Middle frontal gyrus (tissue), 1 donor: ENCODE results near the gene SAA1.
"Not testable (repeated sequence)": the region's sequence is repeated elsewhere in the genome, so short reads cannot be mapped to it uniquely, and the experiment has no call there.

Source experiments
- DNase-seq: peaks from one replicate; pipeline ENCODE4 v3.0.0-alpha.2; 2015; ENCODE audit warnings: low spot score; ENCODE audit errors: extremely low spot score

The SAA1 gene

DNA sequence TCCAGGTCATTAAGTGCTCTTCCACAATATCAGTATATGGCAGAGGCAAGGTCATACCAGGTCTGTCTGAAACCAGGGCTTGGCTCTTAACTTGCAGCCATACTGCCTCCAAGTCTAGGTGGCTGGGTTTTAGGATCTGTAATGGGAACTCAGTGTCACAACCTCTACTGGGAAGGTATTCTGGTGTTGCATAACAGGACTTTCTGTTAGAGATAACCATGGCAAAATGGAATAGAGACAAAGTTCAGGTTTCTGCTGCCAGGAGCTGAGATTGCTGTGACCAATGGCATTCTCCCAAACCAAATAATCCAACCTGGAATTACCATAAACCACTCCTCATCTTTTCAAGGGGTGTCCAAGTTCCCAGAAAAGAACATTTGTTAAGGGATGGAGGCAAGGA is 6.8 kb upstream of the SAA1 start:
- no peak for DNase-seq

DNA sequence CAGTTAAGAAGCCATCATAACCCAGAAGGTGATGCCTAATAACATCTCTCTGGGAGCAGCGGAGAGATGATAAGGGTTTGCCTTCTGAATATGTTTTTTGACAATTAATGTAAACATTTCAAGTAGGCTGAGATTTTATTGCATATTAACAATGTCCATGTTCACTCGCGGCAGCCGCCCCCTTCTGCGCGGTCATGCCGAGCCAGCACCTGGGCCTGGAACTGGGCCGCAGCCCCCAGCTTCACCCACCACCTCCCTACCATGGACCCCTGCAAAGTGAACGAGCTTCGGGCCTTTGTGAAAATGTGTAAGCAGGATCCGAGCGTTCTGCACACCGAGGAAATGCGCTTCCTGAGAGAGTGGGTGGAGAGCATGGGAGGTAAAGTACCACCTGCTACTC is 4.3 kb upstream of the SAA1 start:
- no peak for DNase-seq

DNA sequence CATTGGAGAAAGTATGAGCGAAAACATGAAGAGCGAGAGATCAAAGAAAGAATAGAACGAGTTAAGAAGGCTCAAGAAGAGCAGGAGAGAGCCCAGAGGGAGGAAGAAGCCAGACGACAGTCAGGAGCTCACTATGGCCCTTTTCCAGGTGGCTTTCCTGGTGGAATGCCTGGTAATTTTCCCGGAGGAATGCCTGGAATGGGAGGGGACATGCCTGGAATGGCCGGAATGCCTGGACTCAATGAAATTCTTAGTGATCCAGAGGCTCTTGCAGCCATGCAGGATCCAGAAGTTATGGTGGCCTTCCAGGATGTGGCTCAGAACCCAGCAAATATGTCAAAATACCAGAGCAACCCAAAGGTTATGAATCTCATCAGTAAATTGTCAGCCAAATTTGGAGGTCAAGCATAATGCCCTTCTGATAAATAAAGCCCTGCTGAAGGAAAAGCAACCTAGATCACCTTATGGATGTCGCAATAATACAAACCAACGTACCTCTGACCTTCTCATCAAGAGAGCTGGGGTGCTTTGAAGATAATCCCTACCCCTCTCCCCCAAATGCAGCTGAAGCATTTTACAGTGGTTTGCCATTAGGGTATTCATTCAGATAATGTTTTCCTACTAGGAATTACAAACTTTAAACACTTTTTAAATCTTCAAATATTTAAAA is 3.2 kb upstream of the SAA1 start:
- not testable (repeated sequence) for DNase-seq

DNA sequence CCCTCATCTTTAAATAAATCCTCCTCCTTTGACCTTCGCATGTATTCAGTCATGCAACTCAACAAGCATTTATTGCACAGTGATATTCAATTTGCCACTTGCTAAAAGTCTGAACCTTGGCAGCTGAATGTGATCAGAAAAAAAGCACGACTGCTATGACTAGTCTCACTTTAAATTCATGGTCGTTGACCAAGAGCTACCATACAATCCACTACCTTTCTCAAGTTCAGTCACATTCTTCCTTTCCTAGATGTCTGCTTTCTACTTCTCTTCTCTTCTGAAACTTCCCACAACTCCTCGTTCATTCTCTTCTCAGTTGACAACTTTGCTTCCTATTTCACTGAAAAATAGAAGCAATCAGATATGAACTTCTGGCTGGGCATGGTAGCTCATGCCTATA is 2.0 kb upstream of the SAA1 start:
- DNase-seq, result no peak

DNA sequence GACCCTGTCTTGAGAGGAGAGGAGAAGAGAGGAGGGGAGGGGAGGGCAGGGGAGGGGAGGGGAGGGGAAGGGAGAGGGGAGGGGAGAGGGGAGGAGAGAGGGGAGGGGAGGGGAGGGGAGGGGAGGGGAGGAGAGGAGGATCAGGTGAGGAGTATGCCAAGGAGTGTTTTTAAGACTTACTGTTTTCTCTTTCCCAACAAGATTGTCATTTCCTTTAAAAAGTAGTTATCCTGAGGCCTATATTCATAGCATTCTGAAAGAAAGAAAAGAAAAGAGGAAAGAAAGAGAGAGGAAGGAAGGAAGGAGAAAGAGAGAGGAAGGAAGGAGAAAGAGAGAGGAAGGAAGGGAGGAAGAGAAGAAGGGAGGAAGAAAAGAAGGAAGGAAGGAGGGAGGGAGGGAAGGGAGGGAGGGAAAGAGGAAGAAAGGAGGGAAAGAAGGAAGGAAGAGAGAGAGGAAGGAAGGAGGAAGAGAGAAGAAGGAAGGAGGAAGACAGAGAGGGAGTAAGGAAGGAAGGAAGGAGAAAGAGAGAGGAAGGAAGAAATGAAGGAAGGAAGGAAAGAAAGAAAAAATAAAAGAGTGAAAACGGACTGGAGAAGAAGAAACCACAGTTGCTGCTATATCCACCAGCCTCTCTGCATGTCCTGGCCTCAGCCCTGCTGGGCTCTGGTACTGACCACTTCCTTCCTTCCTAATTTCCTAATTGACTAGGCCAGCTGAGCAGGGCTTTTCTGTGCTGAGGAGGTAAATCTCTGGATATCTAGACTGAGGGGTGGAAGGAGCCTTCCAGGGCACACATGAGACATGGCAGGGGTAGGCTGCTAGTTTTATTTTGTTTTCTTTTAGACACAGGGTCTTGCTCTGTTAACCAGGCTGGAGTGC is 1.1 kb upstream of the SAA1 start:
- DNase-seq, result no peak

DNA sequence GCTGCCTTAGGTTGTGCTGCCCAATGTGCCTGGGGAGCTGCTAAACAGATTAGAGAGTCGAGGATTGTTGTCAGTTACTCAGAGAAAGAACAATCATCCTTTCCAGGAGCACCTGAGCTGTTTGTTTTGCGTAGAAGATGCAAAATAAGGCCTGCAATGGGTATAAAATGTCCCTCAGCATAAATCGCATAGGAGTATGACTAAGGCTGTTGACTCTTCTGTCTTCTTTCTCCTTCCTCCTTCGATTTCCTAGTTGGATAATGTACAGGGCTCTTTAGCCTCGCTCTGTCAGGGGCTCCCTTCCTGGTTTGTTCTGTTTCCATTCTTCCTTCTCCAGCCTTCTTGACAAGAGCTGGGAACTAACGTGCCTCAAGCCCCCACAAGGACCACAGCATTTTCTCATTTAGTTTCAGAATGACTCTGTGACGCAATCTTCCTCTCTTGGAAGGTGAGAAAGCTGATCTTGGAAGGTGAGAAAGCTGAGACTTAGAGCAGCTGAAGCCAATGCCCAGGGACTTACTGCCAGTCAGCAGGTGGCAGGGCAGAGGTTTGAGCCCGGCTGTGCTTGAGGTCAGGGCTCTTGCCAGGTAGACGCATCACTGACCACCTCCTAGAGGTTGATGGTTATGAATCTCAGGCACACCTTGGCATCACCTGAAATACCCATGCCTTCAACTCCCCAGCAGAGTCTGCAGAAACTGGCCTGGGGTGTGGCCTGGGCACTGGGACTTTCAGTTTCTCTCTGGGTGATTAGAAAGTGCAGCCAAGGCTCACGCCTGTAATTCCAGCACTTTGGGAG is 1.5 kb downstream of the SAA1 start:
- not testable (repeated sequence) for DNase-seq

DNA sequence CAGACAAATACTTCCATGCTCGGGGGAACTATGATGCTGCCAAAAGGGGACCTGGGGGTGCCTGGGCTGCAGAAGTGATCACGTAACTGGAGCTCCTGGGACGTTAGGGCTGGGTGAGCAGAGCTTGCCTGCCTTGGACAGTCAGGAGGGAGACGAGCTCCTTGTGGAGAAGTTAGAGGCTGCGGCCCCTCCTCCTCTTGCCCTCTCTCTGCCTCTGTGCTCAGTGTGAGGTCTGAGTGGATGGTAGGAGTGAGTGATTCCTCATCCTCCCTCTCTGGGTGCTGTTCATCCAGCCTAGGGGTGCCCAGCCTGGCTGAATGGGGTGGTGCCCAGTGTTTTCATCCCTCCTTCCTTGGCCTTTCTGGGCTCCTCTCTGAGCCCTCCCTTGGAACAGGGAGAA is 3.2 kb downstream of the SAA1 start:
- DNase-seq, result not testable (repeated sequence)

DNA sequence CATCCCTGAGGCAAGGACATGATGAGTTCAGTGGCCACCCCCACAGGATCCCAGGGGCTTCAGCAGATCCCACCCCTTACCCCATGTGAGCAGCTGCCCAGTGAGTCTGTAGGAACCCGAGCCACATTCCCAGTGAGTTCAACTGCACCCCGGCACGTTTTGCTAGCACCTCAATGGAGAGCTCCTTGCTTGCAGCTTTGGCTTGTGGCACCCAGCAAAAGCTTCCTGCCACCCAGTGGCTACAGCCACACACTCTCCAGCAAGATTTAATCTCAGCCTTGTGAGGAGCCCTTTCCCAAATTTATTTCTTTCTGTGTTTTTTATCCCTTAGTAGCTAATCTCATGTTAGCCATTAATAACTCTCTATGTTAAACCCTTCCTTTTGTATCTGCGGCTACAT is 4.0 kb downstream of the SAA1 start:
- DNase-seq, result no peak

DNA sequence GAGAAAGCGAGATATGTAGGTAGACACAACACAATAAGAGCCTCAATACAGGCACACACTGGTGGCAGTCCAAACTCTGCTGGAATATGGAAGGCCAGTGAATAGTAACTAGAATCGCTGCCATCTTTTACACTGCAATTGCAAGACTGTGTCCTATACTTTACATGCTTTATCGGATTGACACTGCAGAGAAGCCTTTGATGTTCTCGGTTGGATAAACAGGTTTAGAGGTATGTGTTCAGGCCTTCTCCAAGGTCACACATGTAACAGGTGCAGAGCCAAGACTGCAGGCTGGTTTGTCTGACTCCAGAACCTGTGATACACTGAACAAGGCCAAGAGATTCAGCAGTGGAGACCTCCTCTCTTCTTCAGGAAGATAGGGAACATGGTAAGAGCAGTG is 5.1 kb downstream of the SAA1 start:
- no peak for DNase-seq

DNA sequence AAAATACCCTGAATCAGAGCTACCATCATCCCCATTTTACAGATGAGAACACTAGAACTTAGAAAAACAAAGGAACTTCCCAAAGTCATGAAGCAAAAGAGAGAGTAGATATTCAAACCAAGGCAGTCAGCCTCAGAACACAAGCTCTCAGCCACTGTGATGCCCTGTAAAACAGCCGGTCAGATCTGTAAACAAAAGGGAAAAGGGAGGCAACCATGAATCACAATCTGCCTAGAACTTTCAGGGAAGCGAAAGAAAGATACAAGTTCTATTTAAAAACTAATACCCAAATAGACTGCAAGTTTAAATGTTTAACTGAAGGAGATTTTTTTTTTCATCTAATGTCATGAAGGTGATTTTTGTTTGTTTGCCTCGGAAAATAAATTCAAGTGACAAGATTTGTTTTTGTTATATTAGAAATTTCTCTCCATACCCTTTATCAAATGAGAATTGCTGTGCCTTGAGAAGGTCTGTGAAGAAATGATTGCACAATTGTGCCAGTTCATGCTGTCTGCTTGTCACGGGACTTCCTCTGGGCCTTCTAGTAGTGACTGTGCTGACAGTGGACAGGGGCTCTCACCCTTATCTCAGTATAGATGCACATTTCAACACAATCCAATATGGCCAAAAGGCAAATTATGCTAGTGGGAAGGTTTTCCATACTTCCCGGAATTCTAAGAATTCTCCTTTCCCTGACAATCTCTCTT is 11.7 kb downstream of the SAA1 start:
- no peak for DNase-seq

DNA sequence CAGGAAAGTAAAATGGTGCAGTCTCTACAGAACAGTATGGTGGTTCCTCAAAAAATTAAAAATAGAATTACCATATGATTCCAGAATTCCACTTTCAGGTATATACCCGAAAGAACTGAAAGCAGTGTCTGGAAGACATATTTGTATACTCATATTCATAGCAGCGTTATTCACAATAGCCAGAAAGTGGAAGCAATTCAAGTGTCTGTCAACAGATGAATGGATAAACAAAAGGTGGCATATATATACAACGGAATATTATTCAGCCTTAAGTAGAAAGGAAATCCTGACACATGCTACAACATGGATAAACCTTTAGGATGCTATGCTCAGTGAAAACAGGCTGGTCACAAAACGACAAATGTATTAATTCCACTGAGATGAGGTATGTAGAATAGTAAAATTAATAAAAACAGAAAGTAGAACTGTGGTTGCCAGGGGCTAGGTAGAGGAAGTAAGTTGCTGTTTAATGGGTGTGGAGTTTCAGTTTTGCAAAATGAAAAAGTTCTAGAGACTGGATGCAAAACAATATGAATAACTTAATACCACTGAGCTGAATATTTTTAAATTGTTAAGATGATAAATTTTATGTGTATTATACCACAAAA is 14.5 kb downstream of the SAA1 start:
- no peak for DNase-seq

DNA sequence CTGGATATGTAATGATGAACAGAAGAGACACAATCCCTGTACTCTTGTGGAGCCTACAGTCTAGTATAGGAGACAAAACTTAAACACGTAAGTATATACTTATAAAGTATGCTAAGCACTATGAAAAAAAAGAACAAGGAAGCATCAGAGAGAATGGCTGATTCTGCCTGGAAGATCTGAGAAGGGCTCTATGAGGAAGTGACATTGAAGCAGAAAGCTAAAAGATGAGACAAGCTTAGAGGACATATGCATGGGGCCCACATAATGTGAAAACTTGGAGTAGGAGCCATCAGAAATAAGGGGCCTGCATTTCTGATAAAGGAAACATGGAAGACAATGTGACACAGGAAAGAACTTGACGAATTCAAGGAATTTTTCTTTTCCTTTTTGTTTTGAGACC is 16.6 kb downstream of the SAA1 start:
- DNase-seq, result no peak

DNA sequence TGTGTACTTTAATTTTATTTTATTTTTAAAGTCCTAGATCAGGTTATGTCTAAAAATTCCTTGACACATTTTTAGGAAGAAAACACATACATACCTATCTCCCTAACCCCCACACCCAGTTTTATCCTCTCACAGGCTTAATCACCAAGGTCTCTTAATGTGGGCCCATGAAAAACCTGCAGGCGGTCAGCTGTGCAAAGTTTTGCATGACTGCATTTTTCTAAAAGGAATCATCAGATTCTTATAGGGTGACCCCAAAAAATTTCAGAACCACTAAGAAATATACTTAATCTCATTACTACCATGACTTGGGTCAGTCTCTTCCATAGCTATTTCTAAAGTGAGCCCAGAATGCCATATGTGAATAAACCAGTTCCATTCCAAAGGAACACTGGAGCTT is 19.8 kb downstream of the SAA1 start:
- DNase-seq, result no peak

DNA sequence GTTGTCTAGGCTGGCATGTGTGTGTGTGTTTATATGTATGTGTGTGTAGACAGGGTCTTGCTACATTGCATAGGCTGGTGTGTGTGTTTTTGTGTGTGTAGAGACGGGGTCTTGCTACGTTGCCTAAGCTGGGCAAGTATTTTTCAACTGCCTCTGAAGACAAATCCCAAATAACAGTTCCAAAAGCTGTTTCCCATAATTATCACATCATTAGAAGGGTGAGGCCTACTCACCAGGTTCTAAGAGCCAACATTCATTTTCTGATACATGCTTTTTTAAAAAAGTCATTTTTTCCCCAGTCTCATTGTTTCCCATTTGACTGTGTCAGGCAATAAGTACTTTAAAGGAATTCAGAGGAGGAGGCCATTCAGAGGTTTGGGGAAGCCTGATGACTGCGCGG is 22.8 kb downstream of the SAA1 start:
- no peak for DNase-seq

DNA sequence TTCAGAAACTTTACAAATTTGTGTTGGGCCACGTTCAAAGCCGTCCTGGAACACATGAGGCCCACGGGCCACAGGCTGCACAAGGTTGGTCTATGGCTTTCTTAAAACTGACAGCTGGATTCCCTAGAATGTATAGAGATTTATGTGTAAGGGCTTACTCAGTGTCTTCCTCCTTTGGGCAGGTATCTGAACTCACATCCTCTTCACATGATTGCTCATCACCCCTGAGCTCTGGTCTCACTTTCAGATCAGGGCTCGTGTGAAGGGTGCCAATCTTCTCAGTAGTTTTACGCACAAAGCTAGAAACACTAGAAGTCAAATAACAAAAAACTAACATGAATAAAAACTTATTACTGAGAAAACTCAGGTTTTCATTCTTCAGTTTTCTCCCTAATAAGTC is 28.8 kb downstream of the SAA1 start:
- DNase-seq, result no peak

DNA sequence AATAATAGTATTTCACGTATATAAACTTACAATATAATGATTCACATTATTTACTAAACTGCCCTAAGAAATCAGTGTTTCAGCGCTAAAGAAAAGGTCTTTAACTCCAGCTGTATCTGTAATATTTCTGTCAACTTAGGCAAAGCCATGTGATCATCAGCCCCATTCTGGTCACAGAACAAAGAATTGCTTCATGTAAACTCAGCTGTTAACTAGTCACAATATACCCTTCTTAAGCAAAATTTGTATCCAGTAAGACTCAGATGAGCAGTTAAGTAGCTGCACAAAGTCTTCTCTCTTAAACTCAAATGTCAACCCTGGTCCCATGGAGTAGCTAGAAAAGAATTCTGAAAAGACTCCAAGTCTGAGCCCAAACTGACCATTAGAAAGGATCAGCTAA is 29.3 kb downstream of the SAA1 start:
- no peak for DNase-seq

DNA sequence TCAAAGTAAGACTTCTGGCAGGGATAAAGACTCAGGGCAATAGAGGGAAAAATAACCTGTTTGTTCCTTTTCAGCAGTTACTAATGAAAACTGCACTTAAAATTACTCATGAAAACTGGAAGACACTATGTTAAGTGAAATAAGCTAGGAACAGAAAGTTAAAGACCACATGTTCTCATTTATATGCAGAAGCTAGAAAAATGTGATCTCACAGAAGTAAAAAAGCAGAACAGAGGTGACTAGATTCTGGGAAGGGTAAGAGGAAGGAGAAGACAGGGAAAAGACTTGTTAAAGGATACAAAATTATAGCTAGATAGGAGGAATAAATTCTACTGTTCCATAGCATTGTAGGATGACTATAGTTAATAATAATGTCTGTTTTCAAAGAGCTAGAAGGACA is 33.7 kb downstream of the SAA1 start:
- DNase-seq, result no peak

DNA sequence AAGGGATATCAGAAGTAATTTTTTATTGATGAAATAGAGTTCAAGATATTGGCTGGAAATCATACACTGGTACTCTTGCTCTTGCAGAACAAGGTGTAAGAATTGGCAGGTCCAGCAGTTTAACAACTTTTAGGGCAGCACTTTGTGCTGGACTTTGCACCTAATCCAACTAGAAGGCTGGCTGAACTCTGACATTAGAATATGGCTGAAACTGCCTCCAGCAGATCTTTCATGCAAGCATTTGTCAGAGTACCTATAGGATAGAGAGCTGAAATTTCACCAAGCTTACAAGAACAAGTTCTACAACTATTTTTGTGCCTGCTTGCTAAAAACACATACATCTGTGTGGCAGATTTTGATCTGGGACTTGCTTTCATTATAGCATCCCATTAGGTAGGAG is 38.7 kb downstream of the SAA1 start:
- no peak for DNase-seq

DNA sequence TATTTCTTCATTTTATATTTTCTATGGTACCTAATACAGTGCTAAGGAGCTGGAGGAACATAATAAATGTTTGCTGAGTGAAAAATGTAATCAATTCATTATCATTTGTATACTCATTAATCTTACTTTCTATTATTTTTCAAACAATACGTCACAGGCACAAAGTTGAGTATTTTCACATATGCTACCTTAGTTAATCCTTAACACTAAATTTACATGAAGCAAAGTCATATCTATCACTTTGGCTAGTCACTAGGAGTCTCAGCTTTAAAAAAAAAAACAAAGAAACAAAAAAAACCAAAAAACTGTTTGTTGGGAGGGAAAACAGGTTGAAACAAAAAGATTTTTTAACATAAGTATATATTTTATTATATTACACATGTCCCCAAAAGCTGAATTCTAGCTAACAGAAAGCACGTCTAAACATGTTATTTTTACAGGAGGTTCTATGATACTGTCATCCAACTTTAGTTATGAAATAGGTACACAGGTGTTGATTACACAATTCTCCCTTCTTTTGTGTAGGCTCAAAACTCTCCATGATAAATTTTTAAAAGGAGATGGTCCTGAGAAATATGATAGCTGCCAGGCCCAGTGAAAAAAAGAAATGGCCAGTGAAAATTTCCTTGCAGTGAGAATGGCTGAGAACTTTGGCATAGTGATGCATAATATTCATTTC is 41.5 kb downstream of the SAA1 start:
- no peak for DNase-seq

DNA sequence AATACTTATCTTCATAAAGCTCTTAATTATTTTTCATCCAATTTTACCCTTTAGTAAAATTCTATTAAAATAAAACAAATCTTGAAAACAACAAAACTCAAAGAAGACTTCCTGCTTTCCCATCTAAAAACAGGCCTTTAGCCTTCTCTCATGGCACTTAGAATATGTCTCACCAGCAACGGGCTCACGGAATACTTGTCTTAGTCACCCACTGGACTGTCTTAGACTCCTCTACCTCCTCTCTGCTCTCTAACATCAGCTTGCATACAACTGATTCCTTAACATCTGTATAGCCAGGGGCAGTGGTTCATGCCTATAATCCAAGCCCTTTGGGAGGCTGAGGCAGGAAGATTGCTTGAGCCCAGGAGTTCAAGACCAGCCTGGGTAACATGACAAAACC is 42.2 kb downstream of the SAA1 start:
- no peak for DNase-seq

DNA sequence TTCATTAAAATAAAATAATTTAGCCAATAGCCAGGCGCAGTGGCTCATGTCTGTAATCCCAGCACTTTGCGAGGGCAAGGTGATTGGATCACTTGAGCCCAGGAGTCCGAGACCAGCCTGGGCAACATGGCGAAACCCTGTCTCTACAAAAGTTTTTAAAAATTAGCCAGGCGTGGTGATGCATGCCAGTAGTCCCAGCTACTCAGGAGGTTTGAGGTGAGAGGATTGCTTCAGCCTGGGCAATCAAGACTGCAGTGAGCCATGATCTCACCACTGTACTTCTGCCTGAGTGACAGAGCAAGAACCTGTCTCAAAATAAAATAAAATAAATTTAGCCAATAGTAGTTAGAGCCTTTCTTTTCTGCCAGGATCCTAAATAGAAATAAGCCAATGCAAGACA is 43.6 kb downstream of the SAA1 start:
- DNase-seq, result no peak
